ENCODE results near the gene CCL25.

DNA sequence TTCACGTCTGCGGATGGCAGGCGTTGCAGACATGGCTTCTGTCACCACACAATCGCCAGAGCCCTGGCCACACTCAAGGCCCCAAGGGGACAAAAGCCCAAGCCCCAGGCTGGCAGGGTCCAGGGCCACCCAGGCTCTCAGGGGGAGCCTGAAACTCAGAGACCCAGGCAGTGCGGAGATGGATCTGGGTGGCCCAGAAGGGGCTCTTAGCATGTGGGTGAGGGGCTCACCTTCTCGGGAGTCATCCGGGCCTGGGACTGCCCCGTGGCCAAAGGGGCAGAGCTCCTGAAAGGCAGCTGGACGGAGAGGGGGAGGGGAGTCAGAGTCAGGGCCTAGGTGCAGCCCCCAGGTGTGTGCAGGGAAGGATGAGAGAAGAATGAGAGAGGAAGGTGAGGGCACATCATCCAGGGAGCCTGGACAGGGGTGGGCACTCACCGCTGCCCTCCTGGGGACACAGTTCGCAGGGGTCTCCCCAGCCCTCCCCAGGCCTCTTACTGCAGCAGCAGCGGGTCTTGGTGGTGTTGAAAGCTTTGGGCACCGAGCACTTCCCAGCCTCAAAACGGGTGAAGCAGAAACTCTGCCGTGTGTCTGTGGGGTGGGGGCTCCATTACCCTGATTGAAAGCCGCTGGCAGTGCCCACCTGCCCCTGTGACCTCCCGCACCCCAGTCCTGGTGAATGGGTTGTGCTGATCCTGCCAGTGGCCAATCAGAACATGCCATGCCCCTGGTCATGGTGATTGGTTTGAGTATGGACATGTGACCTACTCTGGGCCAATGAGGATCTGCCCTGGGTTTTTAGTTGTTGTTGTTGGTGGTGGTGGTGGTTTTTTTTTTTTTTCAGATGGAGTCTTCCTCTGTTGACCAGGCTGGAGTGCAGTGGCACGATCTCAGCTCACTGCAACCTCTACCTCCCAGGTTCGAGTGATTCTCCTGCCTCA, 37.4 kb downstream of the CCL25 start:
- TF ChIP-seq POLR2AphosphoS5 (IDR thresholded peaks at IDR 0.05; ENCODE audit: low read depth, low read length): no peak
- TF ChIP-seq, protein P1, sequence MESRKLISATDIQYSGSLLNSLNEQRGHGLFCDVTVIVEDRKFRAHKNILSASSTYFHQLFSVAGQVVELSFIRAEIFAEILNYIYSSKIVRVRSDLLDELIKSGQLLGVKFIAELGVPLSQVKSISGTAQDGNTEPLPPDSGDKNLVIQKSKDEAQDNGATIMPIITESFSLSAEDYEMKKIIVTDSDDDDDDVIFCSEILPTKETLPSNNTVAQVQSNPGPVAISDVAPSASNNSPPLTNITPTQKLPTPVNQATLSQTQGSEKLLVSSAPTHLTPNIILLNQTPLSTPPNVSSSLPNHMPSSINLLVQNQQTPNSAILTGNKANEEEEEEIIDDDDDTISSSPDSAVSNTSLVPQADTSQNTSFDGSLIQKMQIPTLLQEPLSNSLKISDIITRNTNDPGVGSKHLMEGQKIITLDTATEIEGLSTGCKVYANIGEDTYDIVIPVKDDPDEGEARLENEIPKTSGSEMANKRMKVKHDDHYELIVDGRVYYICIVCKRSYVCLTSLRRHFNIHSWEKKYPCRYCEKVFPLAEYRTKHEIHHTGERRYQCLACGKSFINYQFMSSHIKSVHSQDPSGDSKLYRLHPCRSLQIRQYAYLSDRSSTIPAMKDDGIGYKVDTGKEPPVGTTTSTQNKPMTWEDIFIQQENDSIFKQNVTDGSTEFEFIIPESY (IDR thresholded peaks at IDR 0.05; ENCODE audit: extremely low read depth, insufficient replicate concordance, low read length): no peak
- TF ChIP-seq ZFX (IDR thresholded peaks at IDR 0.05): no peak
- TF ChIP-seq, protein P2, sequence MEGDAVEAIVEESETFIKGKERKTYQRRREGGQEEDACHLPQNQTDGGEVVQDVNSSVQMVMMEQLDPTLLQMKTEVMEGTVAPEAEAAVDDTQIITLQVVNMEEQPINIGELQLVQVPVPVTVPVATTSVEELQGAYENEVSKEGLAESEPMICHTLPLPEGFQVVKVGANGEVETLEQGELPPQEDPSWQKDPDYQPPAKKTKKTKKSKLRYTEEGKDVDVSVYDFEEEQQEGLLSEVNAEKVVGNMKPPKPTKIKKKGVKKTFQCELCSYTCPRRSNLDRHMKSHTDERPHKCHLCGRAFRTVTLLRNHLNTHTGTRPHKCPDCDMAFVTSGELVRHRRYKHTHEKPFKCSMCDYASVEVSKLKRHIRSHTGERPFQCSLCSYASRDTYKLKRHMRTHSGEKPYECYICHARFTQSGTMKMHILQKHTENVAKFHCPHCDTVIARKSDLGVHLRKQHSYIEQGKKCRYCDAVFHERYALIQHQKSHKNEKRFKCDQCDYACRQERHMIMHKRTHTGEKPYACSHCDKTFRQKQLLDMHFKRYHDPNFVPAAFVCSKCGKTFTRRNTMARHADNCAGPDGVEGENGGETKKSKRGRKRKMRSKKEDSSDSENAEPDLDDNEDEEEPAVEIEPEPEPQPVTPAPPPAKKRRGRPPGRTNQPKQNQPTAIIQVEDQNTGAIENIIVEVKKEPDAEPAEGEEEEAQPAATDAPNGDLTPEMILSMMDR (IDR thresholded peaks at IDR 0.05 in 2 of 3, conservative IDR thresholded peaks at IDR 0.05 in 1 of 3; ENCODE audit: borderline replicate concordance in 1 of 3, insufficient read depth in 1 of 3, low read depth in 2 of 3, low read length in 2 of 3): no peak
- TF ChIP-seq POLR2A (IDR thresholded peaks at IDR 0.05; ENCODE audit: borderline replicate concordance, extremely low read depth, insufficient read depth, insufficient read length): no peak

Data from HCT116 (cell line).